Uterus (tissue), 4 donors: Measurements from ENCODE around the gene ALDH3A2. TPM values are rescaled to one million over a fixed set of nuclear protein-coding genes. Genes with fewer than 3 reads are reported as not detected.

Source experiments
- DNase-seq, 2 donors: peaks; one replicate each; pipeline ENCODE4 v3.0.0-alpha.2; 2019 to 2020
- H3K27ac ChIP-seq, 2 donors: fragments of 200-600 bp; sonication (generic); 1 replicate in 1 of 2; 2 replicates in 1 of 2; pipeline ENCODE4 v1.5.1; 2016 to 2018
- H3K27me3 ChIP-seq, 2 donors: fragments of 200-600 bp; sonication (generic); one replicate each; pipeline ENCODE4 v1.5.1; 2018 to 2019; ENCODE audit warnings: control low read depth in 1 of 2
- H3K36me3 ChIP-seq, 2 donors: fragments of 200-600 bp; sonication (generic); one replicate each; pipeline ENCODE4 v1.5.1; 2019; ENCODE audit warnings: control low read depth in 1 of 2
- H3K4me1 ChIP-seq, 2 donors: fragments of 200-600 bp; sonication (generic); one replicate each; pipeline ENCODE4 v1.5.1; 2018 to 2019; ENCODE audit warnings: control low read depth in 1 of 2
- H3K4me3 ChIP-seq, 2 donors: fragments of 200-600 bp; sonication (generic); 1 replicate in 1 of 2; 2 replicates in 1 of 2; pipeline ENCODE4 v1.5.1; 2018 to 2019; ENCODE audit warnings: mild to moderate bottlenecking in 1 of 2
- H3K9me3 ChIP-seq, 2 donors: fragments of 200-600 bp; sonication (generic); one replicate each; pipeline ENCODE4 v1.5.1; 2019; ENCODE audit warnings: control low read depth in 1 of 2
- CTCF ChIP-seq, 4 experiments: fragments of 200-600 bp in 2 of 4; fragments of 450-650 bp in 2 of 4; sonication (generic) in 2 of 4; IDR thresholded peaks; one replicate each; pipeline ENCODE4 v1.5.1; 2016 to 2019; ENCODE audit warnings: antibody characterized with exemption in 4 of 4, mild to moderate bottlenecking in 2 of 4, moderate library complexity in 1 of 4
- POLR2A ChIP-seq, 2 donors: fragments of 450-650 bp; IDR thresholded peaks; one replicate each; pipeline ENCODE4 v1.6.1; 2016; ENCODE audit warnings: antibody characterized with exemption in 2 of 2, mild to moderate bottlenecking in 1 of 2, moderate library complexity in 1 of 2
- intact Hi-C: fragments of 100-400 bp; cut with DNase I; formaldehyde crosslinking; loops from one replicate; pipeline ENCODE4 v1.15.1; 2023; ENCODE audit warnings: low total_unique reads
- total RNA-seq, 4 donors: library from RNA; depleted of rRNA in 3 of 4; stranded (reverse); fragments of >200 nt in 3 of 4; gene quantifications; one replicate each; pipeline versions ENCODE4 v1.1.0 to v1.2.4, GENCODE V29; 2014 to 2023
- donor health status: DM: yes; HTN: yes; CAD: no.

Gene ALDH3A2
- total RNA-seq, 4 donors from 2014 or later: 19.0 to 166 (median 82.5) TPM

GRCh38 chr17:19718613-19719354 lies 70.2 kb downstream of the ALDH3A2 start:
- Histone ChIP-seq H3K4me3 (no peak overlapping the region), H3K9me3 (no peaks in the 10 kb centered on the region), H3K4me1 (peaks cover 0 to 6% of the 10 kb centered on the region in 2 donors), H3K36me3 (no peaks in the 10 kb centered on the region), H3K27me3 (no peaks in the 10 kb centered on the region), H3K27ac (no peak overlapping the region)
- TF ChIP-seq POLR2A (IDR thresholded peaks at IDR 0.05): no peak
- TF ChIP-seq CTCF (IDR thresholded peaks at IDR 0.05): no peak
- no peak for DNase-seq
- intact Hi-C loops: no loop called here

DNA sequence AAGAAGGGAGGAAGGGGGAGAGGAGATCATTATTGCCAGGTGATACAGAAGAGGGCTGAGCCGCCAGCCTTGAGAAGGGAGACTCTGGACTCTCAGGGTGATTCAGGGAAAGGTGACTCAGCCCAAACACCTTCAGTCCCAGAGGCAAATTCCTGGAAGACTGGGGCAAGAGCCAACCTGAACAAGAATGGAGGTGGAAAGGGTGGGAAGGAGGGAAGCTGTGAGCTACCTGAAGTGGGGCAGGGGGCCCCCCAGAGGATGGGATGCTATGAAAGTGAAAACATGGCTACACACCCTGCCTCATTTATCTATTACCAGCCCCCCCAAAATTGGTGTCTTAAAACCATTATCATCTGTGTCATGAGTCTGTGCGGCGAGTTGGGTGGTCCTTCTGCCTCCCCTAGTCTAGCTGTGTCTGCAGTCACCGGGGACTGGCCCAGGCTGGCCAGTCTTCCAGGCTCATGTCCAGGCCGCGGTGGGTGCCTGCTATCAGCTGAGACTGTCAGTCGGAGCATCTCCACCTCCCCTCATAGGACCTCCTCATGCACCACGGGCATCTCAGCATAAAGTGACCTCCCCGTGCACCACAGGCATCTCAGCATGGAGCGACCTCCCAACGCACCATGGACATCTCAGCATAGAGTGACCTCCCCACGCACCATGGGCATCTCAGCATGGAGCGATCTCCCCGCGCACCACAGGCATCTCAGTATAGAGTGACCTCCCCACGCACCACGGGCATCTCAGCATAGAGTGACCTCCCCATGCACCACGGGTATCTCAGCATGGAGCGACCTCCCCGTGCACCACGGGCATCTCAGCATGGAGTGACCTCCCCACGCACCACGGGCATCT lies 71.0 kb downstream of the ALDH3A2 start:
- peaks cover 0 to 12% of the 10 kb centered on the region in 2 donors for H3K4me1 ChIP-seq
- TF ChIP-seq POLR2A (IDR thresholded peaks at IDR 0.05): no peak
- no peak for TF ChIP-seq CTCF (IDR thresholded peaks at IDR 0.05)
- no peak overlapping the region for H3K27ac ChIP-seq
- H3K36me3 ChIP-seq: no peaks in the 10 kb centered on the region
- no peaks in the 10 kb centered on the region for H3K27me3 ChIP-seq
- intact Hi-C loops: no loop called here
- H3K4me3 ChIP-seq: no peak overlapping the region
- no peaks in the 10 kb centered on the region for H3K9me3 ChIP-seq
- no peak for DNase-seq

- Histone ChIP-seq H3K9me3 (no peaks in the 10 kb centered on the region), H3K4me3 (no peak overlapping the region), H3K27me3 (no peaks in the 10 kb centered on the region), H3K4me1 (peaks cover 0 to 14% of the 10 kb centered on the region in 2 donors), H3K36me3 (no peaks in the 10 kb centered on the region), H3K27ac (no peak overlapping the region)
- intact Hi-C loops: no loop called here
- DNase-seq: no peak
- no peak for TF ChIP-seq POLR2A (IDR thresholded peaks at IDR 0.05)
- no peak for TF ChIP-seq CTCF (IDR thresholded peaks at IDR 0.05)
Observed at GRCh38 chr17:19720210-19720475, 71.6 kb downstream of the ALDH3A2 start.

DNA sequence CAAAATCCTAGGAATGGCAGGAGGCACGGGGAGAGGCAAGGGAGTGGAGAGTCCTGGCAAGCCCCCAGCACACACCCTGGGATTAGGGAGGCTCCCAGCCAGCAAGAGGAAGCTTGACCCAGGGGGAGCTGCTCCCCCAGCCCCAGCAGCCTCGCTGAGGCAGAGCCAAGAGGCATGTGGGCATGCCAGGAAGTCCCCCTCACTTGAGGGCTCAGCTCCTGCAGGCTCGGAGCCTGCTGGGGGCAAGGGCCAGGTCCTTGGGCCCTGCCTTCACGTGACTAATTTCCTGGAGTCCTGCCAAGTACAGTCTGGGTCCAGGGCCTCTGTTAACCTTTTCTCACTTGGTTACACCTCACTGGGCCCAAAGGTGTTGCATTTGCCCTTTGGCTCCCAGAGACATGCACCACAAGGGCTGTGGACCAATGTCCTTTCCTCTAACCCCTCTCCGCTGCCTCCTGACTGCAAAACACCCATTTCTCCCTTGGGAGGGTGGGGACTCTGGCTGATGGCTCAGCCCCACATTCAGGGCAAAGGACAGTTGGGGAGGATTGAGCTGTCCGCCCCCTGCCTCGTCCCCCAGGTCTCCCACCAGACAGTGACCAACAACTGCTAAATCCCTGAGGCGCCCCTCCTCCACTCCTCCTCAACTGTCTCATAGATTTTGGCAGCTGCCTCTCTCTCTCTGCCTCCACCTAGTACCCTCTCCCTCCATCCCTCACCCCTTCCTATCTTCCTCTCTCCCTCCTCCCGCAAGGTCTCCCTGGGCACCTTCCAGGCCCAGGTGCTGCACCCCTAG lies 72.3 kb downstream of the ALDH3A2 start:
- Histone ChIP-seq H3K4me1 (peaks cover 0 to 14% of the 10 kb centered on the region in 2 donors), H3K4me3 (no peak overlapping the region), H3K27ac (no peak overlapping the region), H3K36me3 (no peaks in the 10 kb centered on the region), H3K27me3 (no peaks in the 10 kb centered on the region), H3K9me3 (no peaks in the 10 kb centered on the region)
- no peak for TF ChIP-seq POLR2A (IDR thresholded peaks at IDR 0.05)
- TF ChIP-seq CTCF (IDR thresholded peaks at IDR 0.05): no peak
- DNase-seq: no peak
- intact Hi-C loops: no loop called here
